ENCODE results near the gene FH. TPM values are rescaled to one million over a fixed set of nuclear protein-coding genes. Genes with fewer than 3 reads are reported as not detected.

The FH gene
- polyA plus RNA-seq, 10 donors: 64.1 to 86.4 (median 75.0) TPM

GRCh38 chr1:241531195-241532161 lies 11.9 kb upstream of the FH start:
- DNase-seq: peak; percentile 51 to 76 (median 56)

DNA sequence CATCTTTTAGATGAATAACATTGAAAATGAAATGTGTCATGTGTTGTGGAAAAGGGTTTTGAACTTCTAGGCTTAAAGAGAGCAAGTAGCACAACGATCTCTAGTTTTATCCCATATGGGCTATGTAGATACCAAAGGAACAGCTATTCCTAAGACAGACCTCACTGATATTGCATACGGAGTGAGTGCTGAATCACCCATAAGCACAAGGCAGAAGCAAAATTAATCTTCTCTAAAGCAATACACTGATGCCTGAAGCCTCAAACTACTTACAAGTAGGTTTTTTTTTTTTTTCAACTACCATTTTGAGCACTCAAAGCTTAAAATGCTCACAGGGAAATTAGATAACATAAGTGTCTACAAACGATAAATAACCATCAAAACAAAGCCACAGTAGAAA lies 7.6 kb upstream of the FH start:
- no peak for DNase-seq

- no peak for DNase-seq
These were observed 5.5 kb upstream of the FH start for GRCh38 chr1:241525026-241525425.

DNA sequence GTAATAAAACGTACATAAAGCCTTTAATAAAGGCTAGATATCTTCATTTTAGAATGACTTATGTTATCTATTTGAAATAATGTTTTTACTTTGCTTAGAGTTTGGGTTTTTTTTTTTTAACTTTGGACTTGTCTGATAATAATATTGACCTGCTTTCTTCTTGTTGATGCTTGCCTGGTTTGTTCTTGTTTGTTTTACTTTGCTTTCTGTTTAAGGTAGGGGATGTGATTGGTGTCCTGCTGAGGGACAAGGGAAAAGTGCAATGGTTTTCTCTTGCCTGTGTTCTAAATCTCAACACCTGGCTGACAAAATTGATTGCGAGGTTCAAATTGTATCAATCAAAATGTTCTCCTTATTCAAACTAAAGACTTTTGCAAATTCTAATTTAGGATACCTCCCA lies 2.2 kb upstream of the FH start:
- DNase-seq: no peak

- no peak for DNase-seq
These were observed 518 bp upstream of the FH start for GRCh38 chr1:241520080-241520465.

DNA sequence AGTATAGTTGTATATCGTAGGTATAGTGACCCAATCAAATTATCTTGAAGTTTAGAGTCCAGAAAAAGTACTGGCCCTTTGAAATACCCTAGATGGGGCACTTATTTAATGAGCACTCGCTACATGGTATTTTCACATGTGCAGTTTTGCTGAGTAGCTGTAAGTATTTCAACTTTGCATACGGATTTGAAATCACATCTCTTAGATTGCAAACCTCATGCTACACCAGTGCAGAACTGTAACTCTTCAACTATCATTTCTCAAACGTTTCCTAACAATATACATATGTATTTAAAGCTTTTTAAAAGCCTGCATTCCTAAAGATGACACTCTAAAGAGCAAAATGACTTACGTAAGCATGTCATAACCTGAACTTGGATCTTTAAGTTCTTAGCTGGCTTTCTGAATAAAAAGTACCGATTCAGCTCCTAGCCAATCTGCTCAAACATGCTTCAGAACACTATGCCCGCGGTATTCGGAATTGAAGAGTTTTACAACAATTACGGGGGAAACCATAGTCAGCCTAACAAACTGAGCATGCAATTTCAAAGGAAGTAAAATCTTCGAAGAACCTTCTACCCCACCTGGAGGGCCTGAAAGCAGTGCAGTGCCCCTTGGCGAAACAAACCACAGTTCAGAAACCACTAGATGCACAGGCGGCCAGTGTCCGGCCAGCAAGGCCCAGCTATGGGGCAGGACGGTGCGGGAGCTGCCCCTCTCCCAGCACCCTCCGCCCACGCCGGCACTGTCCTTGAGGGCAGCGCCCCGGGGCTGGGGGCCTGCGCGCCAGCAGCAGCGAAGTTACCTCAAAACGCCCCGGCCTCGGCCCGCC lies 863 bp downstream of the FH start:
- DNase-seq: peak in 1 of 3 donors; percentile 7

DNA sequence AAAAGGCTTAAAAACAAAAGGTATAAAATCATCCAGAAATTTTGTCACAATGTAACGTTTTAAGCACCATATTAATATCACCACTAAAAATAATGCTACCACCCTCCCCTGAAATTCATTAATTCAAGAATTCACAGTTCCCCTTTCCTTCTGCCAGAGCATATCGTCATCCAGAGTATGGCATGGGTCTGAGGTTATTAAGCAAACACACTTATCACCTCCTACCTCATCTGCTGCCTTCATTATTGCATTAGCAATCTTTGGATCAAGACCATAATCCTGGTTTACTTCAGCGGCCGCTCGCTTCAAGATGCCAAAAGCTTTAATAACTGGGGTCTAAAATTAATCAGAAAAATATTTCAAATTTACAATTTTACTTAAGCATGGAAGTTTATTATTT lies 6.2 kb downstream of the FH start:
- DNase-seq: no peak

GRCh38 chr1:241507189-241507863 lies 12.2 kb downstream of the FH start:
- DNase-seq: no peak

- no peak for DNase-seq
These were observed 16.1 kb downstream of the FH start for GRCh38 chr1:241503444-241503843.

DNA sequence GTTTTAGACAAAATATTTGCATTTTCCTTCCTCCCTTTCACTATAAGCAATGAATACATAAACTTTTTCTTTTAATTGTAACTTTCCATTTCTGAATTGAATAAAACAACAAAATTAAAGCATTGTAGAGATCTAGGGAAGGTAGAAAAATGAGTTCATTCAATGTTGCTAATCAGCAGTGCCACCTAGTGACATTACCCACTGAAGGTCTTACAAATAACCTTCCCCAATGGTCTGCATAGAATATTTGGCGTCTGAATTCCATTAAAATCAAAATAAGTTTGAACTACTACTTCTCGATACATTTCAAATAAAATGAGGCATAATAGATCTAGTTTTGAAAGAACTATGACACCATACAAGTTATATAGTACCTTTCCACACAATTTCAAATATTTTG lies 19.6 kb downstream of the FH start:
- peak in 1 of 3 donors; percentile 16 for DNase-seq

DNA sequence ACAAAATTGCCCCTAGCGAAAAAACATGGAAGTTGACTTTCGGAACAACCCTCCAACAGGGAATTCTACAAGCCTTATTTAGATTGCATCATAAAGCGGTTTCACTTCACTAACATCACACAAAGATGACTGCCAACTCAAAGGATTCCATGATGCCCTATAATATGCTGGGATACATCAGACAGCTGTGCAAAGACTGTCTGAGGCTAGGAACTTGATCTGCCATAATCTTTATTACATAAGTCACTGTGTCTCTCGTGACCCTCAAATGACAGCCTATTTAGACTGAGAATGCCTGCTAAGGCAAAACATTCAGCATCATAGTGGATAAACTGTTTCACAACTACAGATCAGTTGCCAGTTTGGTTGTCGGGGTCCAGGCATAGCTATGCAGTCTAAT lies 23.8 kb downstream of the FH start:
- DNase-seq: no peak

GRCh38 chr1:241488739-241489138 lies 30.8 kb downstream of the FH start:
- DNase-seq: no peak

- no peak for DNase-seq
These were observed 34.0 kb downstream of the FH start for GRCh38 chr1:241485554-241485992.

DNA sequence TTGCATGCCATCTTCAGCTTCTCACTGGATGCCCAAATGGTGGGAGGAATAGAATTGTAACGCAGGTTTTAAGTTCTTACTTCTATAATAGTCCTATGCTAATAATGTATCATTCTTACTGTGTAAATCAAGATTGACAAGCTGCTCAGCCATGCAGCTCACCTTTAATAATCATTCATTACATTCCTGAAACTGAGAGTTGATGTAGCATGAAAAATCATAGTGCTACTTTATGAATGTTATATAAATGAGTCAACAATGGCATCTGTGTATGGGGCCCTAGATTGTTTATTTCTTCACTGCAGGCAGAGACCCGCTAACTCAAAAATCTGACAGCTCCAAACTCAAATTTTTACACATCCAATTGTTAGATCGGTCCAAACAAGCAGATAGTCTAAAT lies 34.4 kb downstream of the FH start:
- no peak for DNase-seq

GRCh38 chr1:241482761-241483250 lies 36.7 kb downstream of the FH start:
- DNase-seq: peak in 1 of 3 donors; percentile 76

GRCh38 chr1:241479294-241479693 lies 40.3 kb downstream of the FH start:
- DNase-seq: no peak

DNA sequence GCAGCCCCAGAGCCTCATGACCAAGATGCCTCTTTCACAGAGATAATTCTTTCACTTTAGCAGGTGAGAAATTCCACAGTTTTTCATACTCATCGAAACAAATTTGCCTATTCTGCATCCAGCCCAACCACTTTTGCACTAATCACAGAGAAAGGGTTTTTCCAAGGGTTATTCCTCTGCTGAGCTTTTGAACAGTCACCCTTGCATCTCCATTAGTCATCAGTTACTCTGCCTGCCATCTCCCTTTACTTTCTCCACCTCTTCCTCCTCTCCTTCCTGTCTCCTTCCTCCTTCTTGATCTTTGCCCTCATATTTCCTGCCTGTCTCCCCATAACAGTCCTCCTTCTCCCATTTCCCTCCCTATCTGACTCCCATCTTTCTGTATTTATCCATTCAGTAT lies 43.9 kb downstream of the FH start:
- no peak for DNase-seq

DNA sequence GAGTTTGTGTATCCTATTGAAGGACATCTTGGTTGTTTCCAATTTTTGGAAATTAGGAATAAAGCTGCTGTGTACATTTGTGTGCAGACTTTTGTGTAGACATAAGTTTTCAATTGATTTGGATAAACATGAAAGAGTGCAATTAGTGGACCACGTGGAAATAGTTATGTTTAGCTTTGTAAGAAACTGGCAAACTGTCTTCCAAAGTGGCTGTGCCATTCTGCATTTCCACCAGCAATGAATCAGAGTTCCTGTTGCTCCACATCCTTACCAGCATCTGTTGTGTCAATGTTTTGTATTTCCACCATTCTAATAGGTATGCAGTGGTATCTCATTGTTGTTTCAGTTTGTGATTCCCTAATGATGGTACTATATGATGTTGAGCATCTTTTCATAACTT lies 46.5 kb downstream of the FH start:
- DNase-seq: no peak

GRCh38 chr1:241470908-241471590 lies 48.5 kb downstream of the FH start:
- DNase-seq: no peak

DNA sequence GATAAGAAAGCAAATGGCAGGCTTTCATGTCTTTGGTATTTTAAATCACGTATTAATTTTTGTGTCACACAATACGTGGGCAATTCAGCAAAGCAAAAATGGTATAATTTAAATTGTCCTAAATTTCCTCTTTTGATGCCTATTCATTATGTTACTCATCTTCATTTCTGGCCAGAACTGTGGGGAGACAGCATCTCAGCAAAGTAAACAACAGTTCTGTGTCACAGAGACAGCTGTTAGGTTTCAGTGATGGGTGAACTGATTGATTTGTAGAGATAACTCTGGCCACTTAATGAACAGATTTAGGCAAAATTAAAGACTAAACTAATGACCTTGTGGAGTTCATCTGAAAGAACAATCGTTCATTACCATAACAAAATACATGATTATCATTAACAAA lies 49.2 kb downstream of the FH start:
- no peak for DNase-seq

DNA sequence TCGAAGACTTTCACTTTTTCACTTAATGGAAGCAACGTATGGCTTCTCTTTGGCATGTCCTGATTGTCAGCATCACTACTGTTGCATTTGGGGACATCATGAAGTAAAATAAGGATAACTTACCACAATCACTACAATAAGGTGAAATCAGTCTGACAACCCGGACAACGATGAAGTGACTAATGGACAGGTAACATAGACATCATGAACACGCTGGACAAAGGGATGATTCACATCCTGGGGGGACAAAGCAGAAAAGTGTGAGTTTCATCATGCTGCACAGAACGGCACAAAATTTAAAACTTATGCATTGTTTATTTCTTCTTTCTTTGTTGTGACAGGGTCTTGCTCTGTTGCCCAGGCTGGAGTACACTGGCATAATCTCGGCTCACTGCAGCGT lies 53.9 kb downstream of the FH start:
- no peak for DNase-seq

Measured in muscle of back (tissue), 11 donors.